Left lung (tissue), 10 donors: ENCODE measurements around the gene LRRC26. TPM values are rescaled to one million over a fixed set of nuclear protein-coding genes. Genes with fewer than 3 reads are reported as not detected.

Source experiments
- ATAC-seq: fragments of 200-7000 bp; cut with Tn5 transposase; one replicate; pipeline ENCODE4 v1.9.1; 2020; ENCODE audit warnings: moderate library complexity
- DNase-seq, 4 donors: peaks; one replicate each; pipeline ENCODE4 v3.0.0-alpha.2; 2013 to 2020
- H3K27ac ChIP-seq, 2 donors: fragments of 200-600 bp; sonication (generic) in 1 of 2; one replicate each; pipeline versions ENCODE4 v1.5.0 to v1.8.0; 2020 to 2021
- H3K27me3 ChIP-seq, 2 donors: fragments of 200-600 bp; sonication (generic) in 1 of 2; one replicate each; pipeline versions ENCODE4 v1.5.0 to v1.8.0; 2020 to 2021
- H3K36me3 ChIP-seq, 2 donors: fragments of 200-600 bp; sonication (generic) in 1 of 2; one replicate each; pipeline versions ENCODE4 v1.5.0 to v1.8.0; 2020 to 2021
- H3K4me1 ChIP-seq, 2 donors: fragments of 200-600 bp; one replicate each; pipeline ENCODE4 v1.8.0; 2021
- H3K4me3 ChIP-seq, 2 donors: fragments of 200-600 bp; sonication (generic) in 1 of 2; one replicate each; pipeline versions ENCODE4 v1.5.0 to v1.8.0; 2020 to 2021; ENCODE audit warnings: mild to moderate bottlenecking in 1 of 2
- H3K9me3 ChIP-seq, 2 donors: fragments of 200-600 bp; sonication (generic) in 1 of 2; one replicate each; pipeline versions ENCODE4 v1.5.0 to v1.8.0; 2020 to 2021
- CTCF ChIP-seq, 2 donors: fragments of 200-600 bp; sonication (generic) in 1 of 2; IDR thresholded peaks; one replicate each; pipeline versions ENCODE4 v1.5.0 to v1.8.0; 2021; ENCODE audit warnings: antibody characterized with exemption in 2 of 2
- intact Hi-C, 2 donors: fragments of 100-400 bp; cut with DNase I; formaldehyde crosslinking; loops; one replicate each; pipeline versions ENCODE4 v1.11.2 to v1.14.2; 2022
- polyA plus RNA-seq, 6 donors: library from polyadenylated mRNA; unstranded; fragments of 120-200 nt; gene quantifications; one replicate each; pipeline ENCODE4 v1.2.1, GENCODE V29; 2013; ENCODE audit not compliant: insufficient read length in 6 of 6
- total RNA-seq, 2 donors: library from RNA; stranded (reverse); fragmentation: NEBNext Ultra II Directional; extraction: Animal tissue kit (Norgen Biotek cat#: 25700); gene quantifications; one replicate each; pipeline ENCODE4 v1.2.1, GENCODE V29; 2021
- donor health status: DM: no; HTN: yes; CAD: no.
- donor health status: DM: no; HTN: no; CAD: no.

Gene LRRC26
- total and polyA plus RNA-seq, 8 donors, result 0.23 to 0.63 (median 0.40) TPM; not detected in 4

GRCh38 chr9:137163365-137163715 is 6.5 kb downstream of the LRRC26 start:
- Histone ChIP-seq H3K27ac (no peak overlapping the region), H3K4me1 (peaks cover 11 to 25% of the 10 kb centered on the region in 2 donors), H3K4me3 (peak overlapping the region; percentile 11 to 36), H3K27me3 (peaks cover 94 to 100% of the 10 kb centered on the region in 2 donors), H3K9me3 (no peaks in the 10 kb centered on the region), H3K36me3 (no peaks in the 10 kb centered on the region)
- TF ChIP-seq CTCF (IDR thresholded peaks at IDR 0.05), result no peak
- ATAC-seq (peak; percentile 63), DNase-seq (no peak)
- intact Hi-C loops, result no loop called here

- Histone ChIP-seq H3K9me3 (no peaks in the 10 kb centered on the region), H3K27me3 (peaks cover 87 to 100% of the 10 kb centered on the region in 2 donors), H3K27ac (no peak overlapping the region), H3K4me3 (peak overlapping the region; percentile 11 to 36), H3K36me3 (no peaks in the 10 kb centered on the region), H3K4me1 (peaks cover 6 to 19% of the 10 kb centered on the region in 2 donors)
- no peak for TF ChIP-seq CTCF (IDR thresholded peaks at IDR 0.05)
- intact Hi-C loops, result no loop called here
- ATAC-seq (peak; percentile 76), DNase-seq (peak in 1 of 4 donors; percentile 28)
These were observed 7.1 kb downstream of the LRRC26 start for GRCh38 chr9:137162505-137163364.

- no peaks in the 10 kb centered on the region for H3K36me3 ChIP-seq
- H3K27ac ChIP-seq, result no peak overlapping the region
- intact Hi-C loops, result no loop called here
- H3K4me3 ChIP-seq, result no peak overlapping the region
- ATAC-seq (no peak), DNase-seq (no peak)
- no peaks in the 10 kb centered on the region for H3K9me3 ChIP-seq
- H3K27me3 ChIP-seq, result peaks cover 79 to 100% of the 10 kb centered on the region in 2 donors
- peaks cover 6 to 21% of the 10 kb centered on the region in 2 donors for H3K4me1 ChIP-seq
- no peak for TF ChIP-seq CTCF (IDR thresholded peaks at IDR 0.05)
These were observed 8.0 kb downstream of the LRRC26 start for GRCh38 chr9:137161558-137162486.

- DNase-seq (no peak), ATAC-seq (no peak)
- peaks cover 75 to 100% of the 10 kb centered on the region in 2 donors for H3K27me3 ChIP-seq
- H3K4me3 ChIP-seq, result no peak overlapping the region
- no peaks in the 10 kb centered on the region for H3K36me3 ChIP-seq
- H3K27ac ChIP-seq, result no peak overlapping the region
- peaks cover 6 to 26% of the 10 kb centered on the region in 2 donors for H3K4me1 ChIP-seq
- intact Hi-C loops, result no loop called here
- TF ChIP-seq CTCF (IDR thresholded peaks at IDR 0.05), result no peak
- H3K9me3 ChIP-seq, result no peaks in the 10 kb centered on the region
These were observed 8.9 kb downstream of the LRRC26 start for GRCh38 chr9:137160716-137161557.
